Endothelial cell (in vitro differentiated cells): ENCODE measurements around the gene TEC. TPM values are rescaled to one million over a fixed set of nuclear protein-coding genes. Genes with fewer than 3 reads are reported as not detected.

Source experiments
- DNase-seq: peaks from one replicate; pipeline ENCODE4 v3.0.0; 2021; ENCODE audit warnings: low spot score
- H3K27ac Mint-ChIP-seq: one replicate; pipeline ENCODE4 v1.8.0; 2021; ENCODE audit warnings: mixed read lengths, inconsistent platforms; ENCODE audit not compliant: unreplicated experiment
- H3K27me3 Mint-ChIP-seq: one replicate; pipeline ENCODE4 v1.8.0; 2021; ENCODE audit warnings: mild to moderate bottlenecking, moderate library complexity, mixed read lengths, inconsistent platforms; ENCODE audit not compliant: unreplicated experiment
- H3K36me3 Mint-ChIP-seq: one replicate; pipeline ENCODE4 v1.8.0; 2021; ENCODE audit warnings: mild to moderate bottlenecking, low read depth, mixed read lengths, inconsistent platforms; ENCODE audit not compliant: unreplicated experiment
- H3K4me1 Mint-ChIP-seq: one replicate; pipeline ENCODE4 v1.8.0; 2021; ENCODE audit warnings: mild to moderate bottlenecking, mixed read lengths, inconsistent platforms; ENCODE audit not compliant: unreplicated experiment
- H3K4me3 Mint-ChIP-seq: one replicate; pipeline ENCODE4 v1.8.0; 2021; ENCODE audit warnings: mild to moderate bottlenecking, mixed read lengths, inconsistent platforms; ENCODE audit not compliant: unreplicated experiment
- H3K9me3 Mint-ChIP-seq: one replicate; pipeline ENCODE4 v1.8.0; 2021; ENCODE audit warnings: mixed read lengths, inconsistent platforms; ENCODE audit not compliant: unreplicated experiment
- total RNA-seq: library from RNA; stranded (reverse); fragmentation: NEBNext Ultra II Directional; extraction: Animal tissue kit (Norgen Biotek cat#: 25700); gene quantifications from one replicate; pipeline ENCODE4 v1.2.1, GENCODE V29; 2021; ENCODE audit not compliant: unreplicated experiment
- TF ChIP-seq, protein P1 (sequence below): fragments of 200-600 bp; sonication (generic); IDR thresholded peaks from one replicate; pipeline ENCODE4 v1.5.0; 2021; ENCODE audit warnings: antibody characterized with exemption; ENCODE audit not compliant: unreplicated experiment

TEC gene
- total RNA-seq, 1 donor from 2014 or later = 1.9 TPM

DNA sequence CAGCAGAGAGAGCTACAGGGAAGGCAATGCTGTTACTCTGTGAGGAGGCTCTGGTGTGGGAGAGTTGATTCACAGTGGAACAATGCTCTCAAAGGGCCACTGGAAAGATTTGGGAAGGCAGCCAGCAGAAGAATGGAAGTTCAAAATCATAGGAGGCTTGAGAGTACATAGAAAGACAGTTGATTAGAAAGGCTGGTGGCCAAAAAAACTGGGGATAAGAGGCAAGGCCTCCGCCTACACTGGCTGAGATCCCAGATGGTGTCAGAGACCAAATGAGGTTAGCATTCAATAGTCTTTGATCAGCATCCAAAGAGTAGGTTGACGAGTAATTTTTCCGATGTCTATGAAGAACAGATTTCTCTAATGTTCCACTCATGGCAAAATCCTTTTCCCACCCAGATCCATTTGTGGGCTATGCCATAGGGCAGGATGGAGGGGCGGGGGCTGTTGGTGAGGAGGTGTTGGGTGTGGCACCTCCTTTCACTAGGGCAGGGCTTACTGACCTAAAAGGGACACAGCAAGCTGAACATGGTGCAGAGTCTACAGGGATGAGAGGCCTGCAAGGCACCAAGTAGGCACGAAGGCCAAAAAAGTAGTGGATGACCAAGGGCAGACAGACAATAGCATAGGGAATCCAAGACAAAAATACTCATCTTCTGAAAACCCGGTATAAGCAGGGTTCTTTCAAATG lies 15.1 kb downstream of the TEC start:
- Mint-ChIP-seq H3K27ac (no peak overlapping the region), H3K27me3 (peaks cover 3% of the 10 kb centered on the region), H3K36me3 (no peaks in the 10 kb centered on the region), H3K9me3 (no peaks in the 10 kb centered on the region), H3K4me1 (no peaks in the 10 kb centered on the region), H3K4me3 (no peak overlapping the region)
- no peak for DNase-seq
- TF ChIP-seq, protein P1, sequence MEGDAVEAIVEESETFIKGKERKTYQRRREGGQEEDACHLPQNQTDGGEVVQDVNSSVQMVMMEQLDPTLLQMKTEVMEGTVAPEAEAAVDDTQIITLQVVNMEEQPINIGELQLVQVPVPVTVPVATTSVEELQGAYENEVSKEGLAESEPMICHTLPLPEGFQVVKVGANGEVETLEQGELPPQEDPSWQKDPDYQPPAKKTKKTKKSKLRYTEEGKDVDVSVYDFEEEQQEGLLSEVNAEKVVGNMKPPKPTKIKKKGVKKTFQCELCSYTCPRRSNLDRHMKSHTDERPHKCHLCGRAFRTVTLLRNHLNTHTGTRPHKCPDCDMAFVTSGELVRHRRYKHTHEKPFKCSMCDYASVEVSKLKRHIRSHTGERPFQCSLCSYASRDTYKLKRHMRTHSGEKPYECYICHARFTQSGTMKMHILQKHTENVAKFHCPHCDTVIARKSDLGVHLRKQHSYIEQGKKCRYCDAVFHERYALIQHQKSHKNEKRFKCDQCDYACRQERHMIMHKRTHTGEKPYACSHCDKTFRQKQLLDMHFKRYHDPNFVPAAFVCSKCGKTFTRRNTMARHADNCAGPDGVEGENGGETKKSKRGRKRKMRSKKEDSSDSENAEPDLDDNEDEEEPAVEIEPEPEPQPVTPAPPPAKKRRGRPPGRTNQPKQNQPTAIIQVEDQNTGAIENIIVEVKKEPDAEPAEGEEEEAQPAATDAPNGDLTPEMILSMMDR = no peak

DNA sequence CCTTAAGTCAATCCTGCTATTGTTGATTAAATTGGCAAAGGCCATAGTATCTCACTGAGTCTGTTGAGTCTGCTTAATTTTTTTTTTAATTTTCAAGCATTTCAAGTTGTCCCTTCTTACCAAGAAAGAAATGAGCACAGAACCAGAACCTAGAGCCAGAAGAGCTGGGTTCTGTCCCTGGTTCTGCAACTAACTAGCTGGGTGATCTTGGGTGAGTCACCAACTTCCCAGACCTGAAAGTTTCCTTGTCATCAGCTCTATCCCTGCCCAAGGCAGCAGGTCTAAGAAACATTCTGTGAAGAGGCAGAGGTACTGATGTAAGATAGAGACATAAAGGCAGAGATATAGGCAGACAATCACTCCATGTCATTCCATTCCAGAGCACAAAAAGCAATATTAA lies 17.3 kb downstream of the TEC start:
- H3K36me3 Mint-ChIP-seq = no peaks in the 10 kb centered on the region
- DNase-seq = no peak
- H3K4me1 Mint-ChIP-seq = no peaks in the 10 kb centered on the region
- peaks cover 3% of the 10 kb centered on the region for H3K27me3 Mint-ChIP-seq
- no peaks in the 10 kb centered on the region for H3K9me3 Mint-ChIP-seq
- TF ChIP-seq, protein P1 = no peak
- H3K27ac Mint-ChIP-seq = no peak overlapping the region
- H3K4me3 Mint-ChIP-seq = no peak overlapping the region

DNA sequence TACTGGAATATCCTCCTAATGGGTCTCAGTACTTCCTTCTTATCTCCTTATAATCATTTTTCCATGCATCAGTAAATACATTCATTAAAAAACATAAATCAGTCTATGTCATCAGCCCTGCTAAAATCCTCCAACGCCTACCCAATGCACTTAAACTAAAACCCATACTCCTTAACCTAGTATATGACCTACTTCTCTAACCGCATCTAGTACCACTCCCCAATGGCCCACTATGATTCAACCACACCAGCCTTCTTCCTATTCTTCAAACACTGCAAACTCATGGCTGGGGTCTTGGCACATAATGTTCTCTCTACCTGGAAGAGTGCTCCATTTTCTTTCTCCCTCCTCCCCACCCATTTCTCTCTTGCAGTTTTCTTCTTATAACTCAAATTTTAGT lies 18.7 kb downstream of the TEC start:
- no peak for DNase-seq
- Mint-ChIP-seq H3K4me3 (no peak overlapping the region), H3K27ac (no peak overlapping the region), H3K27me3 (peaks cover 3% of the 10 kb centered on the region), H3K9me3 (no peaks in the 10 kb centered on the region), H3K36me3 (no peaks in the 10 kb centered on the region), H3K4me1 (no peaks in the 10 kb centered on the region)
- TF ChIP-seq, protein P1 = no peak

DNA sequence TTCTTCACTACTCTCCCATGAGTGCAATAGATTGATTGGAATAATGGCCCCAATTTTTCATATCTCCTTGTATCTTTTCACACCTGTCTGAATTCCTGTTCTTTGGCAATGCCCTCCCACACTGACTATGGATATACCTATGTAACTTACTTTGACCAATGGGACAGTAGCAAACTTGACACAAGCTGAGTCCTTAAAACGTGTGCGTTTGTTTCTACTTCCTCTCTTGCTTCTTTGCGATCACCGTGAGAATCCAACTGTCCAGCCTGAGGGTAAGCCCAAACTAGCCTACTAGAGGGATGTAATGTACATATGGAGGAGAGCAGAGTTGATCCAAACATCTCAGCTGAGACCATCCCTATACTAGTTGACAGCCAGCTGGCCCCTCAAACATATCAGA lies 19.3 kb downstream of the TEC start:
- H3K36me3 Mint-ChIP-seq = no peaks in the 10 kb centered on the region
- no peak overlapping the region for H3K27ac Mint-ChIP-seq
- H3K4me1 Mint-ChIP-seq = no peaks in the 10 kb centered on the region
- no peaks in the 10 kb centered on the region for H3K9me3 Mint-ChIP-seq
- TF ChIP-seq, protein P1 = no peak
- H3K27me3 Mint-ChIP-seq = peaks cover 3% of the 10 kb centered on the region
- no peak for DNase-seq
- H3K4me3 Mint-ChIP-seq = no peak overlapping the region

DNA sequence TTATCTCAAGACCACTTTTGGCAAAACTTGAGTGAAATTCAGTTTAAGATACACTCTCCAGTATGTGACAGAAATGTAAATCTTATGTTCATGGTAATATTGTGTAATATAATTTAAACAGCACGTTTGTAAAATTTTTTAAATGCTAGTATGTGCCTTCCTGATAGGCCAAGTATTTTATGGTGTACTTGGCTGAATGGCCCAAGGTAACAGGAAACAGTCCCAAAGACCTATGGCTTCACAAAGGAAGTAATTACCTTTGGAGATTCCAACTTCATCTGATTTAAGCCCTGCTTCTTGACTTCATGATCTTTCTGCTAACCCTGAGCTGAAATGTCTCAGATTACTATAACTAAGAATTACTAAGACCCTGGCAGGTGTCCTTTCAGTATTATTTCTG lies 20.3 kb downstream of the TEC start:
- DNase-seq = no peak
- Mint-ChIP-seq H3K4me1 (no peaks in the 10 kb centered on the region), H3K36me3 (no peaks in the 10 kb centered on the region), H3K27me3 (peaks cover 3% of the 10 kb centered on the region), H3K4me3 (no peak overlapping the region), H3K27ac (no peak overlapping the region), H3K9me3 (no peaks in the 10 kb centered on the region)
- TF ChIP-seq, protein P1 = no peak
